H1 (cell line): Measurements from ENCODE around the gene WNT7A. TPM values are rescaled to one million over a fixed set of nuclear protein-coding genes. Genes with fewer than 3 reads are reported as not detected.

Source experiments
- CEBPB ChIP-seq: IDR thresholded peaks from 2 replicates; pipeline ENCODE4 v1.6.1; 2012; ENCODE audit warnings: low read depth, low read length
- KDM1A ChIP-seq: fragments of 200-600, 300-600 bp; sonication (generic); IDR thresholded peaks from 2 replicates; pipeline ENCODE4 v1.7.1; 2016; ENCODE audit warnings: mild to moderate bottlenecking, low read length, borderline replicate concordance
- KDM4A ChIP-seq: IDR thresholded peaks from one replicate; pipeline ENCODE4 v1.7.1; 2012; ENCODE audit warnings: low read depth, mild to moderate bottlenecking, moderate library complexity, low read length, inconsistent platforms; ENCODE audit not compliant: severe bottlenecking
- SIRT6 ChIP-seq: IDR thresholded peaks from one replicate; pipeline ENCODE4 v1.7.1; 2012; ENCODE audit warnings: low read length, inconsistent platforms
- polyA plus RNA-seq, 7 experiments: library from polyadenylated mRNA; depleted of rRNA in 3 of 7; stranded (reverse) in 5 of 7; unstranded in 2 of 7; fragments of >200 nt in 5 of 7; fragments of 200-250 nt in 2 of 7; gene quantifications; 1 replicate in 5 of 7; 2 replicates in 1 of 7; 4 replicates in 1 of 7; pipeline versions ENCODE4 v1.2.1 to v1.2.3, GENCODE V29; 2011 to 2013; ENCODE audit warnings: missing spikeins in 2 of 7, mixed read lengths in 2 of 7
- total RNA-seq: library from RNA; stranded (reverse); fragmentation: NEBNext Ultra II Directional; extraction: Animal tissue kit (Norgen Biotek cat#: 25700); gene quantifications from 2 replicates; pipeline ENCODE4 v1.2.1, GENCODE V29; 2021
- TF ChIP-seq, protein P1 (sequence below): fragments of 300-600 bp; sonication (generic); IDR thresholded peaks from 2 replicates; pipeline ENCODE4 v1.7.1; 2012; ENCODE audit warnings: low read length, moderate library complexity, mild to moderate bottlenecking, inconsistent platforms; ENCODE audit not compliant: insufficient replicate concordance

The WNT7A gene
- total and polyA plus RNA-seq, 2 of the 8 experiments (the other 6 are each of a cell fraction or from before 2014, with no cell fraction given) = 0.02 TPM; not detected in 1

DNA sequence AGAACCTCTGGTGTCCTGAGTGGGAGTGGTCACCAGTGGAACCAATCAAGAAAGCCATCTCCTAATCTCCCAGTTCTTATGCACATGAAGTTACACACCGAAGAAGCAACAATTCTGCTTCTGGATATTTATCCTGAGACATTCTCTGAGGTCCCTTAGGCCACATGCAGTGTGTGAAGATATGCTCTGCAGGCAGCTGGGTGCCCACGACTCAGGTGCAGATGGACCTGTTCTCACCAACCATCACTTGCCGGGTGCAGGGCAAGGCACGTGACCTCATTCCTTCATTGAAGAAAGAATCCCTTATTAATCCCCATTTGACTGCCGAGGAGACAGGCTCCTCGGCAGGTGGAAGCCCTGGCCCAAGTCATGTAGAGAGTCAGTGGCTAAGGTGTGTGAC, 79.8 kb downstream of the WNT7A start (continued):
- TF ChIP-seq, protein P1, sequence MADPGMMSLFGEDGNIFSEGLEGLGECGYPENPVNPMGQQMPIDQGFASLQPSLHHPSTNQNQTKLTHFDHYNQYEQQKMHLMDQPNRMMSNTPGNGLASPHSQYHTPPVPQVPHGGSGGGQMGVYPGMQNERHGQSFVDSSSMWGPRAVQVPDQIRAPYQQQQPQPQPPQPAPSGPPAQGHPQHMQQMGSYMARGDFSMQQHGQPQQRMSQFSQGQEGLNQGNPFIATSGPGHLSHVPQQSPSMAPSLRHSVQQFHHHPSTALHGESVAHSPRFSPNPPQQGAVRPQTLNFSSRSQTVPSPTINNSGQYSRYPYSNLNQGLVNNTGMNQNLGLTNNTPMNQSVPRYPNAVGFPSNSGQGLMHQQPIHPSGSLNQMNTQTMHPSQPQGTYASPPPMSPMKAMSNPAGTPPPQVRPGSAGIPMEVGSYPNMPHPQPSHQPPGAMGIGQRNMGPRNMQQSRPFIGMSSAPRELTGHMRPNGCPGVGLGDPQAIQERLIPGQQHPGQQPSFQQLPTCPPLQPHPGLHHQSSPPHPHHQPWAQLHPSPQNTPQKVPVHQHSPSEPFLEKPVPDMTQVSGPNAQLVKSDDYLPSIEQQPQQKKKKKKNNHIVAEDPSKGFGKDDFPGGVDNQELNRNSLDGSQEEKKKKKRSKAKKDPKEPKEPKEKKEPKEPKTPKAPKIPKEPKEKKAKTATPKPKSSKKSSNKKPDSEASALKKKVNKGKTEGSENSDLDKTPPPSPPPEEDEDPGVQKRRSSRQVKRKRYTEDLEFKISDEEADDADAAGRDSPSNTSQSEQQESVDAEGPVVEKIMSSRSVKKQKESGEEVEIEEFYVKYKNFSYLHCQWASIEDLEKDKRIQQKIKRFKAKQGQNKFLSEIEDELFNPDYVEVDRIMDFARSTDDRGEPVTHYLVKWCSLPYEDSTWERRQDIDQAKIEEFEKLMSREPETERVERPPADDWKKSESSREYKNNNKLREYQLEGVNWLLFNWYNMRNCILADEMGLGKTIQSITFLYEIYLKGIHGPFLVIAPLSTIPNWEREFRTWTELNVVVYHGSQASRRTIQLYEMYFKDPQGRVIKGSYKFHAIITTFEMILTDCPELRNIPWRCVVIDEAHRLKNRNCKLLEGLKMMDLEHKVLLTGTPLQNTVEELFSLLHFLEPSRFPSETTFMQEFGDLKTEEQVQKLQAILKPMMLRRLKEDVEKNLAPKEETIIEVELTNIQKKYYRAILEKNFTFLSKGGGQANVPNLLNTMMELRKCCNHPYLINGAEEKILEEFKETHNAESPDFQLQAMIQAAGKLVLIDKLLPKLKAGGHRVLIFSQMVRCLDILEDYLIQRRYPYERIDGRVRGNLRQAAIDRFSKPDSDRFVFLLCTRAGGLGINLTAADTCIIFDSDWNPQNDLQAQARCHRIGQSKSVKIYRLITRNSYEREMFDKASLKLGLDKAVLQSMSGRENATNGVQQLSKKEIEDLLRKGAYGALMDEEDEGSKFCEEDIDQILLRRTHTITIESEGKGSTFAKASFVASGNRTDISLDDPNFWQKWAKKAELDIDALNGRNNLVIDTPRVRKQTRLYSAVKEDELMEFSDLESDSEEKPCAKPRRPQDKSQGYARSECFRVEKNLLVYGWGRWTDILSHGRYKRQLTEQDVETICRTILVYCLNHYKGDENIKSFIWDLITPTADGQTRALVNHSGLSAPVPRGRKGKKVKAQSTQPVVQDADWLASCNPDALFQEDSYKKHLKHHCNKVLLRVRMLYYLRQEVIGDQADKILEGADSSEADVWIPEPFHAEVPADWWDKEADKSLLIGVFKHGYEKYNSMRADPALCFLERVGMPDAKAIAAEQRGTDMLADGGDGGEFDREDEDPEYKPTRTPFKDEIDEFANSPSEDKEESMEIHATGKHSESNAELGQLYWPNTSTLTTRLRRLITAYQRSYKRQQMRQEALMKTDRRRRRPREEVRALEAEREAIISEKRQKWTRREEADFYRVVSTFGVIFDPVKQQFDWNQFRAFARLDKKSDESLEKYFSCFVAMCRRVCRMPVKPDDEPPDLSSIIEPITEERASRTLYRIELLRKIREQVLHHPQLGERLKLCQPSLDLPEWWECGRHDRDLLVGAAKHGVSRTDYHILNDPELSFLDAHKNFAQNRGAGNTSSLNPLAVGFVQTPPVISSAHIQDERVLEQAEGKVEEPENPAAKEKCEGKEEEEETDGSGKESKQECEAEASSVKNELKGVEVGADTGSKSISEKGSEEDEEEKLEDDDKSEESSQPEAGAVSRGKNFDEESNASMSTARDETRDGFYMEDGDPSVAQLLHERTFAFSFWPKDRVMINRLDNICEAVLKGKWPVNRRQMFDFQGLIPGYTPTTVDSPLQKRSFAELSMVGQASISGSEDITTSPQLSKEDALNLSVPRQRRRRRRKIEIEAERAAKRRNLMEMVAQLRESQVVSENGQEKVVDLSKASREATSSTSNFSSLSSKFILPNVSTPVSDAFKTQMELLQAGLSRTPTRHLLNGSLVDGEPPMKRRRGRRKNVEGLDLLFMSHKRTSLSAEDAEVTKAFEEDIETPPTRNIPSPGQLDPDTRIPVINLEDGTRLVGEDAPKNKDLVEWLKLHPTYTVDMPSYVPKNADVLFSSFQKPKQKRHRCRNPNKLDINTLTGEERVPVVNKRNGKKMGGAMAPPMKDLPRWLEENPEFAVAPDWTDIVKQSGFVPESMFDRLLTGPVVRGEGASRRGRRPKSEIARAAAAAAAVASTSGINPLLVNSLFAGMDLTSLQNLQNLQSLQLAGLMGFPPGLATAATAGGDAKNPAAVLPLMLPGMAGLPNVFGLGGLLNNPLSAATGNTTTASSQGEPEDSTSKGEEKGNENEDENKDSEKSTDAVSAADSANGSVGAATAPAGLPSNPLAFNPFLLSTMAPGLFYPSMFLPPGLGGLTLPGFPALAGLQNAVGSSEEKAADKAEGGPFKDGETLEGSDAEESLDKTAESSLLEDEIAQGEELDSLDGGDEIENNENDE = no peak
- TF ChIP-seq KDM4A (no peak), CEBPB (no peak), KDM1A (no peak), SIRT6 (no peak)
